Kidney epithelial cell (primary cell): Measurements from ENCODE around the gene PIK3CD. TPM values are rescaled to one million over a fixed set of nuclear protein-coding genes. Genes with fewer than 3 reads are reported as not detected.

ENCODE experiments used
- DNase-seq: peaks from one replicate; pipeline ENCODE4 v3.0.0-alpha.2; 2010; ENCODE audit warnings: low read depth
- H3K27me3 ChIP-seq: 2 replicates; pipeline ENCODE4 v1.6.0; 2011; ENCODE audit warnings: low read length; ENCODE audit not compliant: control insufficient read depth, insufficient read depth
- H3K36me3 ChIP-seq: 2 replicates; pipeline ENCODE4 v1.5.1; 2011; ENCODE audit warnings: low read length; ENCODE audit not compliant: control insufficient read depth, insufficient read depth
- H3K4me3 ChIP-seq: 2 replicates; pipeline ENCODE4 v1.5.1; 2011; ENCODE audit warnings: low read depth, mild to moderate bottlenecking, control low read depth, low read length
- CTCF ChIP-seq: IDR thresholded peaks from 2 replicates; pipeline ENCODE4 v1.5.1; 2011; ENCODE audit warnings: mild to moderate bottlenecking, moderate library complexity, low read length, control low read depth, inconsistent platforms; ENCODE audit not compliant: insufficient read depth, poor library complexity, severe bottlenecking
- total RNA-seq: library from RNA; depleted of rRNA; stranded (reverse); fragments of >200 nt; gene quantifications from 2 replicates; pipeline ENCODE4 v1.2.3, GENCODE V29; 2015

PIK3CD gene
- total RNA-seq, 1 donor from 2014 or later: 40.7 TPM

GRCh38 chr1:9722378-9722749 lies 70.8 kb downstream of the PIK3CD start:
- Histone ChIP-seq H3K36me3 (peaks cover 4% of the 10 kb centered on the region), H3K4me3 (no peak overlapping the region), H3K27me3 (no peaks in the 10 kb centered on the region)
- DNase-seq: no peak
- TF ChIP-seq CTCF: no peak

GRCh38 chr1:9723068-9723805 lies 71.7 kb downstream of the PIK3CD start:
- TF ChIP-seq CTCF: no peak
- Histone ChIP-seq H3K27me3 (no peaks in the 10 kb centered on the region), H3K36me3 (peaks cover 4% of the 10 kb centered on the region)

GRCh38 chr1:9723926-9724325 lies 72.4 kb downstream of the PIK3CD start:
- TF ChIP-seq CTCF: no peak
- Histone ChIP-seq H3K36me3 (peaks cover 4% of the 10 kb centered on the region), H3K27me3 (no peaks in the 10 kb centered on the region), H3K4me3 (no peak overlapping the region)
- no peak for DNase-seq

More at GRCh38 chr1:9723068-9723805, 71.7 kb downstream of the PIK3CD start:
- no peak for DNase-seq
- H3K4me3 ChIP-seq: no peak overlapping the region

GRCh38 chr1:9724706-9725476 lies 73.4 kb downstream of the PIK3CD start:
- peaks cover 4% of the 10 kb centered on the region for H3K36me3 ChIP-seq
- no peak overlapping the region for H3K4me3 ChIP-seq
- H3K27me3 ChIP-seq: no peaks in the 10 kb centered on the region
- no peak for DNase-seq
- peak; percentile 98 for TF ChIP-seq CTCF

GRCh38 chr1:9726406-9726805 lies 74.9 kb downstream of the PIK3CD start:
- H3K36me3 ChIP-seq: peaks cover 5% of the 10 kb centered on the region
- no peak for DNase-seq
- no peak overlapping the region for H3K4me3 ChIP-seq
- no peaks in the 10 kb centered on the region for H3K27me3 ChIP-seq
- no peak for TF ChIP-seq CTCF
